SK-N-SH treated with all-trans-retinoic acid at 6 μM for 48 hours (cell line): ENCODE measurements around the gene MUC5B.

Source experiments
- ATAC-seq: fragments of 200-7000 bp; cut with Tn5 transposase; 3 replicates; pipeline ENCODE4 v1.9.1; 2020; ENCODE audit warnings: mild to moderate bottlenecking, moderate library complexity
- ARNTL ChIP-seq: fragments of 450-650 bp; formaldehyde crosslinking; IDR thresholded peaks from 2 replicates; pipeline ENCODE4 v1.5.0; 2020; ENCODE audit warnings: low read depth, mild to moderate bottlenecking, moderate library complexity, borderline replicate concordance
- BACH2 ChIP-seq: fragments of 250-450 bp; sonication (Bioruptor Pico); IDR thresholded peaks from 2 replicates; pipeline ENCODE4 v1.9.0; 2021; ENCODE audit warnings: mild to moderate bottlenecking, borderline replicate concordance
- CSDC2 ChIP-seq: fragments of 250-450 bp; sonication (Bioruptor Pico); IDR thresholded peaks from 2 replicates; pipeline ENCODE4 v1.5.0; 2020; ENCODE audit warnings: mild to moderate bottlenecking, moderate library complexity
- ESRRG ChIP-seq: fragments of 250-450 bp; sonication (Bioruptor Pico); IDR thresholded peaks from 2 replicates; pipeline ENCODE4 v1.6.1; 2021; ENCODE audit warnings: mild to moderate bottlenecking
- GLIS3 ChIP-seq: fragments of 250-450 bp; sonication (Bioruptor Pico); IDR thresholded peaks from 2 replicates; pipeline ENCODE4 v1.5.0; 2020; ENCODE audit warnings: mild to moderate bottlenecking, moderate library complexity
- OSR1 ChIP-seq: fragments of 250-450 bp; sonication (Bioruptor Pico); IDR thresholded peaks from 2 replicates; pipeline ENCODE4 v1.8.0; 2022; ENCODE audit warnings: moderate library complexity, mild to moderate bottlenecking, inconsistent platforms
- PPARA ChIP-seq: fragments of 250-450 bp; sonication (Bioruptor Pico); IDR thresholded peaks from 2 replicates; pipeline ENCODE4 v1.5.0; 2020; ENCODE audit warnings: mild to moderate bottlenecking, borderline replicate concordance
- RARB ChIP-seq: fragments of 250-450 bp; sonication (Bioruptor Pico); IDR thresholded peaks from 2 replicates; pipeline ENCODE4 v1.8.0; 2021; ENCODE audit warnings: mild to moderate bottlenecking, moderate library complexity
- SNAI2 ChIP-seq: fragments of 250-450 bp; sonication (Bioruptor Pico); IDR thresholded peaks from 2 replicates; pipeline ENCODE4 v1.5.0; 2020; ENCODE audit warnings: mild to moderate bottlenecking, moderate library complexity
- TCF4 ChIP-seq: fragments of 250-450 bp; sonication (Bioruptor Pico); IDR thresholded peaks from 2 replicates; pipeline ENCODE4 v1.8.0; 2021; ENCODE audit warnings: mild to moderate bottlenecking, moderate library complexity, borderline replicate concordance
- TOX ChIP-seq: fragments of 250-450 bp; sonication (Bioruptor Pico); IDR thresholded peaks from 2 replicates; pipeline ENCODE4 v1.8.0; 2021; ENCODE audit warnings: mild to moderate bottlenecking, moderate library complexity, borderline replicate concordance
- ZC3H10 ChIP-seq: fragments of 250-450 bp; sonication (Bioruptor Pico); IDR thresholded peaks from 2 replicates; pipeline ENCODE4 v1.5.1; 2021; ENCODE audit warnings: mild to moderate bottlenecking, moderate library complexity
- ZFP3 ChIP-seq: fragments of 250-450 bp; sonication (Bioruptor Pico); IDR thresholded peaks from 2 replicates; pipeline ENCODE4 v1.5.0; 2020; ENCODE audit warnings: mild to moderate bottlenecking, moderate library complexity
- ZFP30 ChIP-seq: fragments of 450-650 bp; formaldehyde crosslinking; IDR thresholded peaks from 2 replicates; pipeline ENCODE4 v1.5.0; 2022; ENCODE audit warnings: mild to moderate bottlenecking, moderate library complexity
- ZNF565 ChIP-seq: fragments of 450-650 bp; formaldehyde crosslinking; conservative IDR thresholded peaks from 2 replicates; pipeline ENCODE4 v1.5.0; 2020; ENCODE audit warnings: low read depth, mild to moderate bottlenecking, moderate library complexity
- ZNF8 ChIP-seq: fragments of 450-650 bp; formaldehyde crosslinking; IDR thresholded peaks from 2 replicates; pipeline ENCODE4 v1.5.0; 2020; ENCODE audit warnings: mild to moderate bottlenecking, moderate library complexity
- TF ChIP-seq, protein P1 (sequence below): fragments of 250-450 bp; sonication (Bioruptor Pico); IDR thresholded peaks from 2 replicates; pipeline ENCODE4 v1.8.0; 2021; ENCODE audit warnings: low read depth, mild to moderate bottlenecking, moderate library complexity, borderline replicate concordance
- TF ChIP-seq, protein P2 (sequence below): fragments of 250-450 bp; sonication (Bioruptor Pico); IDR thresholded peaks from 2 replicates; pipeline ENCODE4 v1.5.1; 2021; ENCODE audit warnings: mild to moderate bottlenecking, moderate library complexity
- TF ChIP-seq, protein P3 (sequence below): fragments of 250-450 bp; sonication (Bioruptor Pico); IDR thresholded peaks from 2 replicates; pipeline ENCODE4 v1.5.1; 2020; ENCODE audit warnings: low read depth, mild to moderate bottlenecking, moderate library complexity
- TF ChIP-seq, protein P4 (sequence below): fragments of 250-450 bp; sonication (Bioruptor Pico); IDR thresholded peaks from 2 replicates; pipeline ENCODE4 v1.5.0; 2020; ENCODE audit warnings: mild to moderate bottlenecking, moderate library complexity
- TF ChIP-seq, protein P5 (sequence below): fragments of 250-450 bp; sonication (Bioruptor Pico); IDR thresholded peaks from 2 replicates; pipeline ENCODE4 v1.8.0; 2020; ENCODE audit warnings: mild to moderate bottlenecking, moderate library complexity, borderline replicate concordance

Gene MUC5B

GRCh38 chr11:1195682-1196515 lies 27.0 kb upstream of the MUC5B start:
- no peak for ATAC-seq
- TF ChIP-seq TOX (CRISPR knock-in tag) (no peak), PPARA (CRISPR knock-in tag) (no peak), ESRRG (no peak), OSR1 (CRISPR knock-in tag) (no peak), RARB (no peak), ZC3H10 (CRISPR knock-in tag) (no peak), ZNF565 (CRISPR knock-in tag) (no peak), ZFP3 (no peak), ARNTL (no peak), ZNF8 (no peak), SNAI2 (no peak), ZFP30 (CRISPR knock-in tag) (no peak), CSDC2 (no peak), GLIS3 (CRISPR knock-in tag) (no peak), TCF4 (no peak), BACH2 (no peak)
- TF ChIP-seq, protein P1, sequence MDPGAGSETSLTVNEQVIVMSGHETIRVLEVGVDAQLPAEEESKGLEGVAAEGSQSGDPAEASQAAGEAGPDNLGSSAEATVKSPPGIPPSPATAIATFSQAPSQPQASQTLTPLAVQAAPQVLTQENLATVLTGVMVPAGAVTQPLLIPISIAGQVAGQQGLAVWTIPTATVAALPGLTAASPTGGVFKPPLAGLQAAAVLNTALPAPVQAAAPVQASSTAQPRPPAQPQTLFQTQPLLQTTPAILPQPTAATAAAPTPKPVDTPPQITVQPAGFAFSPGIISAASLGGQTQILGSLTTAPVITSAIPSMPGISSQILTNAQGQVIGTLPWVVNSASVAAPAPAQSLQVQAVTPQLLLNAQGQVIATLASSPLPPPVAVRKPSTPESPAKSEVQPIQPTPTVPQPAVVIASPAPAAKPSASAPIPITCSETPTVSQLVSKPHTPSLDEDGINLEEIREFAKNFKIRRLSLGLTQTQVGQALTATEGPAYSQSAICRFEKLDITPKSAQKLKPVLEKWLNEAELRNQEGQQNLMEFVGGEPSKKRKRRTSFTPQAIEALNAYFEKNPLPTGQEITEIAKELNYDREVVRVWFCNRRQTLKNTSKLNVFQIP (CRISPR knock-in tag): no peak
- TF ChIP-seq, protein P2, sequence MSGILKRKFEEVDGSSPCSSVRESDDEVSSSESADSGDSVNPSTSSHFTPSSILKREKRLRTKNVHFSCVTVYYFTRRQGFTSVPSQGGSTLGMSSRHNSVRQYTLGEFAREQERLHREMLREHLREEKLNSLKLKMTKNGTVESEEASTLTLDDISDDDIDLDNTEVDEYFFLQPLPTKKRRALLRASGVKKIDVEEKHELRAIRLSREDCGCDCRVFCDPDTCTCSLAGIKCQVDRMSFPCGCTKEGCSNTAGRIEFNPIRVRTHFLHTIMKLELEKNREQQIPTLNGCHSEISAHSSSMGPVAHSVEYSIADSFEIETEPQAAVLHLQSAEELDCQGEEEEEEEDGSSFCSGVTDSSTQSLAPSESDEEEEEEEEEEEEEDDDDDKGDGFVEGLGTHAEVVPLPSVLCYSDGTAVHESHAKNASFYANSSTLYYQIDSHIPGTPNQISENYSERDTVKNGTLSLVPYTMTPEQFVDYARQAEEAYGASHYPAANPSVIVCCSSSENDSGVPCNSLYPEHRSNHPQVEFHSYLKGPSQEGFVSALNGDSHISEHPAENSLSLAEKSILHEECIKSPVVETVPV (CRISPR knock-in tag): no peak
- TF ChIP-seq, protein P3, sequence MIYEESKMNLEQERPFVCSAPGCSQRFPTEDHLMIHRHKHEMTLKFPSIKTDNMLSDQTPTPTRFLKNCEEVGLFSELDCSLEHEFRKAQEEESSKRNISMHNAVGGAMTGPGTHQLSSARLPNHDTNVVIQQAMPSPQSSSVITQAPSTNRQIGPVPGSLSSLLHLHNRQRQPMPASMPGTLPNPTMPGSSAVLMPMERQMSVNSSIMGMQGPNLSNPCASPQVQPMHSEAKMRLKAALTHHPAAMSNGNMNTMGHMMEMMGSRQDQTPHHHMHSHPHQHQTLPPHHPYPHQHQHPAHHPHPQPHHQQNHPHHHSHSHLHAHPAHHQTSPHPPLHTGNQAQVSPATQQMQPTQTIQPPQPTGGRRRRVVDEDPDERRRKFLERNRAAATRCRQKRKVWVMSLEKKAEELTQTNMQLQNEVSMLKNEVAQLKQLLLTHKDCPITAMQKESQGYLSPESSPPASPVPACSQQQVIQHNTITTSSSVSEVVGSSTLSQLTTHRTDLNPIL (CRISPR knock-in tag): no peak
- TF ChIP-seq, protein P4, sequence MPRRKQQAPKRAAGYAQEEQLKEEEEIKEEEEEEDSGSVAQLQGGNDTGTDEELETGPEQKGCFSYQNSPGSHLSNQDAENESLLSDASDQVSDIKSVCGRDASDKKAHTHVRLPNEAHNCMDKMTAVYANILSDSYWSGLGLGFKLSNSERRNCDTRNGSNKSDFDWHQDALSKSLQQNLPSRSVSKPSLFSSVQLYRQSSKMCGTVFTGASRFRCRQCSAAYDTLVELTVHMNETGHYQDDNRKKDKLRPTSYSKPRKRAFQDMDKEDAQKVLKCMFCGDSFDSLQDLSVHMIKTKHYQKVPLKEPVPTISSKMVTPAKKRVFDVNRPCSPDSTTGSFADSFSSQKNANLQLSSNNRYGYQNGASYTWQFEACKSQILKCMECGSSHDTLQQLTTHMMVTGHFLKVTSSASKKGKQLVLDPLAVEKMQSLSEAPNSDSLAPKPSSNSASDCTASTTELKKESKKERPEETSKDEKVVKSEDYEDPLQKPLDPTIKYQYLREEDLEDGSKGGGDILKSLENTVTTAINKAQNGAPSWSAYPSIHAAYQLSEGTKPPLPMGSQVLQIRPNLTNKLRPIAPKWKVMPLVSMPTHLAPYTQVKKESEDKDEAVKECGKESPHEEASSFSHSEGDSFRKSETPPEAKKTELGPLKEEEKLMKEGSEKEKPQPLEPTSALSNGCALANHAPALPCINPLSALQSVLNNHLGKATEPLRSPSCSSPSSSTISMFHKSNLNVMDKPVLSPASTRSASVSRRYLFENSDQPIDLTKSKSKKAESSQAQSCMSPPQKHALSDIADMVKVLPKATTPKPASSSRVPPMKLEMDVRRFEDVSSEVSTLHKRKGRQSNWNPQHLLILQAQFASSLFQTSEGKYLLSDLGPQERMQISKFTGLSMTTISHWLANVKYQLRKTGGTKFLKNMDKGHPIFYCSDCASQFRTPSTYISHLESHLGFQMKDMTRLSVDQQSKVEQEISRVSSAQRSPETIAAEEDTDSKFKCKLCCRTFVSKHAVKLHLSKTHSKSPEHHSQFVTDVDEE: no peak

DNA sequence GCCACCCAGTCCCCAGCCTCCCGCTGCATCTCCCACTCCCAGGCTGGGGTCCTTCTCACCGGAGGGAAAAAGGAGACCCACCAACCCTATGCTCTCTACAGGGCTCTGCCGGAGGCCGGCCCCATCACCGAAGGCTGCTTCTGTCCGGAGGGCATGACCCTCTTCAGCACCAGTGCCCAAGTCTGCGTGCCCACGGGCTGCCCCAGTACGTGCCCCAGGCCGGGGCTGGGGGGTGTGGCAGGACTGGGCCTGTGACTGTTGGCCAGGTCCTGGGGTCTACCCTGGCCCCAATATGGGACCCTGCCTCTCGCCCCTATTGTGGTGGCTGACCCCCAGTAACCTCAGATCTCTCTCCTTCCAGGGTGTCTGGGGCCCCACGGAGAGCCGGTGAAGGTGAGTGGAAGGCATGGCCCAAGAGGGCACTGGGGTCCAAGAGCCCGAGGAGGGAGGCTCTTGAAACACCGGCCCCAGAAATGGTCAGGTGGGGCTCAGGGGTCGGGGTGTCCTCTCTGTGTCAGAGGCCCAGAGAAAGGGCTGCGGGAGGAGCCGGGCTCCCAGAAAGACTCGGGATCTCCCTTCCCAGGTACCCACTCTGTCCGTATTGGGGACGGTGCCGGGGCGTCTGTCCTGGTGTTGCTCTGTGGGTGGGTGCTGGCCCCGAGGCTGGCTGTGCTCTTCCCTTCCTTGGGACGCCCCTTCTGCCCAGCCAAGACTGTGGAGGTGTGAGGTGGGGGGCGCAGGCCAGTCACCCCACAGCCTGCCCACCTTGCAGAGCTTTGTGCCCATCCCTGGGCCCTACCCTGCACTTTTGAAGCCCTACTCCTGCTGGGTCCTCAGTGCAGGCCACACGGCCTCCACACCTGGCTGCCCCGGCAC lies 26.1 kb upstream of the MUC5B start:
- no peak for TF ChIP-seq GLIS3 (CRISPR knock-in tag)
- TF ChIP-seq, protein P4: no peak
- TF ChIP-seq, protein P5, sequence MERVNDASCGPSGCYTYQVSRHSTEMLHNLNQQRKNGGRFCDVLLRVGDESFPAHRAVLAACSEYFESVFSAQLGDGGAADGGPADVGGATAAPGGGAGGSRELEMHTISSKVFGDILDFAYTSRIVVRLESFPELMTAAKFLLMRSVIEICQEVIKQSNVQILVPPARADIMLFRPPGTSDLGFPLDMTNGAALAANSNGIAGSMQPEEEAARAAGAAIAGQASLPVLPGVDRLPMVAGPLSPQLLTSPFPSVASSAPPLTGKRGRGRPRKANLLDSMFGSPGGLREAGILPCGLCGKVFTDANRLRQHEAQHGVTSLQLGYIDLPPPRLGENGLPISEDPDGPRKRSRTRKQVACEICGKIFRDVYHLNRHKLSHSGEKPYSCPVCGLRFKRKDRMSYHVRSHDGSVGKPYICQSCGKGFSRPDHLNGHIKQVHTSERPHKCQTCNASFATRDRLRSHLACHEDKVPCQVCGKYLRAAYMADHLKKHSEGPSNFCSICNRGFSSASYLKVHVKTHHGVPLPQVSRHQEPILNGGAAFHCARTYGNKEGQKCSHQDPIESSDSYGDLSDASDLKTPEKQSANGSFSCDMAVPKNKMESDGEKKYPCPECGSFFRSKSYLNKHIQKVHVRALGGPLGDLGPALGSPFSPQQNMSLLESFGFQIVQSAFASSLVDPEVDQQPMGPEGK (CRISPR knock-in tag): no peak
- no peak for TF ChIP-seq CSDC2
- no peak for TF ChIP-seq PPARA (CRISPR knock-in tag)
- TF ChIP-seq ESRRG: no peak
- TF ChIP-seq, protein P2 (CRISPR knock-in tag): no peak
- no peak for ATAC-seq
